GM18505 (cell line): ENCODE data around the gene SEMA6C.

Experiments
- ATAC-seq: cut with Tn5 transposase; IDR thresholded peaks from one replicate; pipeline ENCODE4 v1.9.1; 2021; ENCODE audit not compliant: unreplicated experiment
- POLR2A ChIP-seq: IDR thresholded peaks from 4 replicates; pipeline ENCODE4 v1.6.1; 2011; ENCODE audit warnings: borderline replicate concordance; ENCODE audit not compliant: insufficient read depth, insufficient read length; ENCODE audit errors: extremely low read depth

The SEMA6C gene

DNA sequence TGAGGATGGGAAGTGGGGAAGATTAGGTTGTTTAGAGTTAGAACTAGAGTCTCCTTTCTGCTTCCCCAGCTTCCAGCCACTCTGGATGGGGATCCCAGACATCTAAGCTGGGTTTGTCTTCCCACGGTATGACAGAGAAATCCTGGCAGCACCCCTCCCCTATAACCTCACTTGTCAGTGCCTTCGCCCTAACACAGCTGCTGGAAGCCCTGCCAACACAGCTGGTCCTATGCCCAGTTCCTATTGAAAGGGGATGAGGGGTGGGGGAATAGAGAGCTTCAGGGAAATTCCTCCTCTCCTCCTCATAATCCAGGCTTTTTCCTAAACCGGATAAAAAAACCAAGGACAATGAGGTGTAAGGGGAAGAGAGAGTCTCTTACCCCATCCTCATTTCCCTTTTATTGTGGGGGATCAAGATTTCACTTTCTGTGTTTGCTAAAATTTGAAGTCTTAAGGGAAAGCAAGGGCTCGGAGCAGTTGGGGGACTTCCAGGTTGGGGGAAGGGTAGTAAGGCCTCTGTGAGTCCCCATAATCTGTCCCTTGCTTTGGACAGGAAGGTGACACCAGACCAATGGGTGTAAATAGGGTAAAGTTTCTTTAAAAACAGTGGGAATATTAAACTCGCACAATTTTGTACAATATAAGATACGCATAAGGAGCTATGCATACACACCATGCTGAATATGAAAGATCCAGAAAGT is 28.8 kb upstream of the SEMA6C start:
- TF ChIP-seq POLR2A: no peak
- ATAC-seq: no peak

DNA sequence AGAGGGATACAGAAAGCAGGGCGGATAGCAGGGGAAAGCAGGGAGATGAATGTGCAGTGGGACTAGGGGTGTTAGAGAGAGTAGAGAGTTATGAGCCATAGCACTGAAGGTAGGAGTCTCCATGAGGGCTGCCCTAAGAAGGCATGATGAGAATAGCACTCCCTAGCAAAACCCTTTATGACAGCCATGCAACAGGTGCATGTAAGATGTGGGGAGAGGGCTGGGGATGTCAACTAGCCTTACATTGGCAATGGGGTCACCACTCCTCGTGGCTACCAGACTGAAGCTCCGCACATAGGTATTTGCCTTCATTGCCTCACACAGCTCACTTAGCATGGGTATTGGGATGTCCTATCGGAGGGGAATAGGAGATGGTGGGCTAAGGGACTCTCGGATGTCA is 24.8 kb upstream of the SEMA6C start:
- ATAC-seq: no peak
- TF ChIP-seq POLR2A: no peak

DNA sequence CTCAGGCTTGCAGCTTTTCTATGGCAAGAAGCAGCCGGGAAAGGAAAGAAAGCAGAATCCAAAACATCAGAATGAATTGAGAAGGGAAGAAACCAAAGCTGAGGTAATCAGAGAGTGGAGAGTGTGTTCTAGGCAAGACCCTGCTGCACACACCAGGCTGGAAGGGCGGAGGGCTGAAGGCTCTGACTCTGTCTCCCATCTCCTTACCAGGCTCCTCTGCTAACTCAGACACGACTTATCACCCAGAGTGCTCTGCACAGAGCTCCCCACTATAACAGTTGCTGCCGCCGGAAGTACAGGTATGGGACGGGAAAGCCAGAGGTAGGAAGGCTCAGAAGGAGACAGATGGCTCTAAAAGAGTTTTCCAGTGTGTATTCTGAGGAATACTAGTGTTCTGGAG is 20.7 kb upstream of the SEMA6C start:
- ATAC-seq: no peak

DNA sequence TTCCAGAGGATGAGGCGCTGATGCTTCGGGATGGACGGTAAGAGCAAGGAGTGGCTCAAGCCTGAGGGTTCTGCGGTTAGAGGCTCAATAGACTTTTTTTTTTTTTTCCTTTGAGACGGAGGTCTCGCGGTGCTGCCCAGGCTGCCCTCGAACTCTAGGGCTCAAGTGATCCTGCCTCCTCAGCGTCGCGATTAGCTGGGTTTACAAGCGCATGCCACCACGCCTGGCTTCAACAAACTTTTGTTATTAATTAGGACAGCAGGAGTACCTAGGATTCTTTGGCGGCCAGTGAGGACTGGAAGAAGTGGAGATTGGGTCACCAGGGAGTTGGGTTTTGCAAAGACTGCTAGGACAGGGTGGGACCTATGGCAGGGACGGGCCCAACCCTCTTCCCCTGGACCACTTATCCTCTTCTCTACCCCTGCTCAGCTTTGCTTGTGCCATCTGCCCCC is 20.1 kb upstream of the SEMA6C start:
- no peak for TF ChIP-seq POLR2A

More for the DNA sequence above, 20.7 kb upstream of the SEMA6C start:
- no peak for TF ChIP-seq POLR2A

DNA sequence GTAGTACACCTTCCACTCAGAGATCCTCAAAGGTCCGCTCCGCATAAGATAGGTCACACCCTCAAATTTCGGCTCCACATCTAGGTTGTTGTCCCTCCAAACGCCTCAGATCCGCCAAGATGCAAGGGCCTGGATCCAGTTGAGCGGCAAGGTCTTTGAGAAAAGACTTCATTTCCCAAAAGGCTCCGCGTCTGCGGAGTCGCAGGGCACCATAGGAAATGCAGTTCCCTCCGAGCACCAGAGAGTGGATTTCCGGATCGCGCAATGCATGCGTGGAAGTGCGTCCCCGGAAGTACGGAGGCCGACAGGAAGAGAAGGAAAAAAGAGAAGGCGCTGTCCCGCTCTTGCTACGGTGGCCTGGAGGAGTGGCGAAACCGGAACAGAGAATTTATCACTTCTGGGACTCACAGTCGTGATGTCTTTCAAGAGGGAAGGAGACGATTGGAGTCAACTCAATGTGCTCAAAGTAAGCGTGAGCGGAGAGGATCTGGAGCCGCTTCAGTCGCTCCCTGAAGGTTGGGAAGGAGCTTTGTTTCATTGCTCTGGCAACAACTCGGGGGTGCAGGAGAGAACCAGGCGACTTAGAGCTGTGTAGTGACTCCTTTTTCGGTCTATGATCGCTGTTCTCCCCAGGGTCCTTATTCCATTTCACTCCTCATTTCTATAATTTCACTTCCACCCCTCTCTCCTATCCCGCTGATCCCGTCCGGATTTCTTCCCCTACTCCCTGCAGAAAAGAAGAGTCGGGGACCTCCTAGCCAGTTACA is 19.5 kb upstream of the SEMA6C start, which contains the start of the genes LYSMD1 and SCNM1:
LYSMD1 (minus strand) TSS at position 165 of the 767 bp plus-strand sequence. CDS start 644 bp downstream, outside the sequence.
SCNM1 (plus strand) TSS at position 407 of the 767 bp plus-strand sequence; CDS start at position 416, 9 bp downstream.
- peak; percentile 91 for TF ChIP-seq POLR2A
- ATAC-seq: peak; percentile 83

More for the DNA sequence above, 20.1 kb upstream of the SEMA6C start:
- no peak for ATAC-seq

DNA sequence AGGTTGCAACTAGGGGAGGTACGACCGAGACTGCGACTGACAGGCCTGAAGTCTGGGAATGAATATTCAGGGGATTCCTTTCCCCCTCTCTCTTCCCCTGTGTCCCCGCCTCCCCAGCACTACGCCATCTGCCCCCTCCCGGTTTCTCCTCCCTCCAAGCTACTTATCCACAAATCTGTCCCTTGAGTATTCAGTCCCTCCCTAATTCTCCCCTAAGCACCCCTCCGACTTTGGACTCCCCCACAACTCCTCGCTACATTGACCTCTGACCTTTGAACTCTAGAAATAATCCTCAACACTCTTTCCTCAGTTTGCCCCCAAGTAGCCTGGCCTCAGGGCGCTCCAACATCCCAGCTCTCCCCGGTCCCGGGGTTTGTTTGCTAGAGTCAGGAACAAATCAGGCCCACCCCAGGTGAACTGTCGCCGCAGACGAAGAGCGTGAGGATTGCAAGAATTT is 18.9 kb upstream of the SEMA6C start:
- TF ChIP-seq POLR2A: no peak
- ATAC-seq: no peak

DNA sequence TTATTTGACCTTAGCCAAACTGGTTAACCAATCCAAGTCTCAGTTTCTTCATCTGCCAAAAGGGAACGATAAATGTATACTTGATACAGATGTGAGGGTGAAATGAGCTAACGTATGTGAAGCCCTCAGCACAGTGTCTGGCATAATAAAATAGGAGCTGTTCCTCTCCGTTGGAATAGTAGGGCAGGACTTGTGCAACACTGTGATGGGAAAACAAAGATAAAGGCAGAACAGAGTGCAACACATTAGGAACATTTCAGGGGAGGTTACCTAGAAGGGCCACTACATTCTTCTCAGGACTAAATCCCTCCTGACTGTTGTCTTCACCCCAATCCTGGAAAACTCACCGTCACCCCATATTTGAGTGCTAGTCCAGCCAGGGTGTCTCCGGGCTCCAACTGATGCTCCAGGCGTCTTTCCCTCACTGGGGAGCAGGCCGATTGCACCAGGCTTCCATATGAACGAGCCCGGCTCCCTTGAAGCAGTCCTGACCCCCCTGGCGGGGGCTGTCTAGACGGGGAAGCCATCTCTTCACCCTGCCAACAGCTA is 18.4 kb upstream of the SEMA6C start:
- ATAC-seq: no peak
- no peak for TF ChIP-seq POLR2A

DNA sequence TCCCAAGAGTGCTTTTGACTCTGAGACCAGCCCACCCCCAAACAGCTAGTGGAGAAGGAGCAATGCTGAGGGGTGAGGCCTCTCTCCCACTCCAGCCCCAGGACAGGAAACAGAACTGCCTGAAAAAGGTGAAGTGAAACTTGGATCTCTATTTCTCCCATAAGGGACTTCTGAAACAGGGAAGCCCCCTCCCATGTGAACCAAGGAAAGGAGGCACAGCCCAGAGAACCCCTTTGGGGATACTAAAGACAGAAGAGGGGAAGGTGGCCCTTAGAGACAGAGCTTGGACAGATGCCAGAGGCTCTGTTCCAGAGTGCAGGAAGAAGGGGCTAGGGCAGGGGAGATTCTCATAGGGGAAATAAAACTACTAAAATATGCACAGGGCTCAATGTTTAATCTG is 12.9 kb upstream of the SEMA6C start:
- no peak for TF ChIP-seq POLR2A
- ATAC-seq: no peak

DNA sequence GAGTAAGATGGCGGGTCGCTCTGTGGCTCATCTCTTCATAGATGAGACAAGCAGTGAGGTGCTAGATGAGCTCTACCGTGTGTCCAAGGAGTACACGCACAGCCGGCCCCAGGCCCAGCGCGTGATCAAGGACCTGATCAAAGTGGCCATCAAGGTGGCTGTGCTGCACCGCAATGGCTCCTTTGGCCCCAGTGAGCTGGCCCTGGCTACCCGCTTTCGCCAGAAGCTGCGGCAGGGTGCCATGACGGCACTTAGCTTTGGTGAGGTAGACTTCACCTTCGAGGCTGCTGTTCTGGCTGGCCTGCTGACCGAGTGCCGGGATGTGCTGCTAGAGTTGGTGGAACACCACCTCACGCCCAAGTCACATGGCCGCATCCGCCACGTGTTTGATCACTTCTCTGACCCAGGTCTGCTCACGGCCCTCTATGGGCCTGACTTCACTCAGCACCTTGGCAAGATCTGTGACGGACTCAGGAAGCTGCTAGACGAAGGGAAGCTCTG is 12.4 kb upstream of the SEMA6C start:
- no peak for ATAC-seq
- TF ChIP-seq POLR2A: no peak

DNA sequence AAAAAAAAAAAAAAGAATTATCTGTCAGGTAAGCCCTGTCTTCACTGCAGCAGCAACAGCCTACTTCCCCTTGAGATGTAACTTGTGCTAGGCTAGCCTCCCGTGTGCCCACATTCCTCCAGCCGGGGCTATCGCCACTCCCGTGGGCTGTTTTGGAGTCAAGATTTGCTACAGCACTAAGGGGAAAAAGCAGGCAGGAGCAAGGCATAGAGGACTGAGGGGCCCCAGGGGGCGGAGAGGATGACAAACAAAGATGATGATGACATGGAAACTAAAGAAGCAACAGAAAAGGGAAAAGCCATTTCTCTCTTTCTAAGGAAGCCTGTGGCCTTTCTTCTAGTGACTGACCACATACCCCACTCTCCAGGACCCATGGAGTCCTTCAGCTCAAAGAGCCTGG is 11.9 kb upstream of the SEMA6C start:
- no peak for ATAC-seq
- TF ChIP-seq POLR2A: no peak

DNA sequence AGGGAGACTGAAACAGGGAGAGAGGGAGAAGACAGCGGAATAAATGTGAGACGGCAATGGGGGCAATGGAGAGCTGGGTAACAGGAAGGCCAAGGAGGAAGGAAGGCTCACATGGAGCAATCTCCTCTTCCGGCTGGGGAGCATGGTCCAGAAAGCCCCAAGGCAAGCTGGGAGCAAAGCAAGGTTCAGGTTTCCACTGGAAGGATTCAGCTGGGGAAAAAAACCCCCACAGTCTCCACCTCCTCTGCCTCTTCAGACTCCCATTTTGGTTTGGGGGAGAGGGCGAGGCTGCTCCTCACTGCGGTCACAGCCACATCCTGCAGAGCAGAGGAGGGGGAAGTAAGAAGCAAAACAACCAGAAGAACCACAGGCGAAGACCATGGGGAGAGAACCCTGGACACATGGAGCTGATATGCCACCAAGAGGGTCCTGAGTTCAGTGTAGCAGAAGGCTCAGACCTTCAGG is 10.7 kb upstream of the SEMA6C start:
- ATAC-seq: no peak
- no peak for TF ChIP-seq POLR2A

DNA sequence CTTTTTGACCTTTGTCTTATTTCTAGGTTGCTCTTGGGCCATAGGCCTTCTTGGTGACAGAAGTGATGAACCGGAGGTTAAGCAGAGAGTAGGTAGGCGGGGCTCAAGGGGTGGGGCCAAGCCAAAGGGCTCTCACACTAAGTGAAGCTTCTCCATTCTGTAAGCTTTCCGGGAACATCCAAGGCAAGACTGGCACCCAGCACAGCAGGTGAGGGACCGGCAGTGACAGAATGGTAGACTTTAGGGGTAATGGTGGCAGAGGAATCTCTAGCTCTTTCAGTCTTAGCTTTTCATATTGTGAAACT is 10.0 kb upstream of the SEMA6C start, which contains the start of gene TNFAIP8L2:
TNFAIP8L2 (plus strand) TSS at position 135 of the 305 bp plus-strand sequence. CDS start 2,049 bp downstream, outside the sequence.
- ATAC-seq: peak; percentile 53
- TF ChIP-seq POLR2A: peak; percentile 45

DNA sequence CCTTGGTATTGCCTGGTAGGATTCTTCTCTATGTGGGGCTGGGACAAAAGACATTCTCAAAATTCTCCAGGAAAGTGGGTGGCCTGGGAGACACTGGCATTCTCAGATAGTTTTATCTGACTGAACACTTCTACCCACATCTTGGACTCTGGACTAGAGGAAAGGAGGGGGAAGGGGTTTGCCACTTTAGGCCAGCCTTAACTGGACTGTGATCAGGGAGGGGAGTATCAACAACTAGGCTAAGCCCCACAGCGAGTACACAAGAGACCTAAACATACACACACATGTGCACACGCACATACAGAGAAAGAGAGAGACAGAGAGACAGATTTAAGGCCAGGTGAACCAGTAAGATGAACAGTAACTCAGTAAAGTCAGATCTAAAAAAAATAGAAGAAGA is 1.2 kb upstream of the SEMA6C start:
- ATAC-seq: no peak
- no peak for TF ChIP-seq POLR2A

DNA sequence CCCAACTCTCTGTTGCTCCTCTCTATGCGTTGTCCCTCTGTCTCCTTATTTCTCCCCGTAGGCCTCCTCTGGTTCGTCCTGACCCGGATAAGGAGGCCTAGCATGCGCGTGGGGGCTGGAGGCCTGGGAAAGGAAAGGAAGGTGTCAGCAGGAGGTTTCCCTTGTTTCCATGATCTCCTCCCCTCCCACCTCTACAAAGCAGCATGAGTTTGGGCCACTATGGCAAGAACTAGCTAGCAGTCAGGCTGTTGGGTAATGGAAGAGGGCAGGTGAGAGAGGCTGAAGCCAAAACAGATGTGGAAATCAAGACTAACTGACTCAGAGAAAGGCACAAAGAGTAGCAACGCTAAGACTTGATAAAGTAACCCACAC is 687 bp upstream of the SEMA6C start:
- TF ChIP-seq POLR2A: no peak
- no peak for ATAC-seq

DNA sequence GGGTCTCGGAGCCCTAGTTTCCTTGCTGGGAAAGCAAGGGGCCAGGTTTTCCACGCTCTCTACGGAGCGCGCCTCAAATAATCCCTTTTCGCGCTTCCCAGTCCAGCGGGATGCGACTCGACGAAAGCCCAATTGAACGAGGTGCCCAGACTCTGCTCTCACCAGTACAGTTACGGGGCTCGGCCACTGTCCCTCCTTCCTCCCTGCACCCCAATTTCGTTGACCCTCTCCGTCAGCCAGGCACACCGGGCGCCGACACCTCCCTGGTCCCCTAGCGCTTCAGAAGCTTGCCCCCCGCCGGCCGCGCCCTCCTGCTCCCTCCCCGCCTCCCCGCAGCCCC is 389 bp downstream of the SEMA6C start:
- no peak for TF ChIP-seq POLR2A
- ATAC-seq: peak; percentile 6
